ENCODE results near the gene ZNF786. TPM values are rescaled to one million over a fixed set of nuclear protein-coding genes. Genes with fewer than 3 reads are reported as not detected.
"Not testable (repeated sequence)": the region's sequence is repeated elsewhere in the genome, so short reads cannot be mapped to it uniquely, and the experiment has no call there.

ZNF786 gene
- total RNA-seq, 6 donors from 2014 or later = 1.7 to 9.0 (median 7.6) TPM

- Histone ChIP-seq H3K36me3 (peaks cover 0 to 7% (median 0%) of the 10 kb centered on the region in 4 donors), H3K27me3 (no peaks in the 10 kb centered on the region), H3K9me3 (no peaks in the 10 kb centered on the region), H3K4me3 (no peak overlapping the region), H3K4me1 (peaks cover 0 to 4% (median 2%) of the 10 kb centered on the region in 4 donors), H3K27ac (no peak overlapping the region)
- no peak for TF ChIP-seq CTCF (IDR thresholded peaks at IDR 0.05)
- TF ChIP-seq POLR2A (IDR thresholded peaks at IDR 0.05) = no peak
- TF ChIP-seq POLR2AphosphoS5 (IDR thresholded peaks at IDR 0.05) = no peak
- TF ChIP-seq EP300 (IDR thresholded peaks at IDR 0.05) = no peak
- no peak for DNase-seq
- ATAC-seq (ENCODE audit: low FRiP score in 2 of 2) = no peak
These were observed 27.0 kb downstream of the ZNF786 start for GRCh38 chr7:149063476-149063875.

- H3K4me3 ChIP-seq; ATAC-seq (ENCODE audit: low FRiP score in 2 of 2); DNase-seq; H3K36me3 ChIP-seq; H3K27me3 ChIP-seq; H3K4me1 ChIP-seq; H3K9me3 ChIP-seq; H3K27ac ChIP-seq: not testable (repeated sequence)
- 86 to 91% methylated on average over 10 of the region's 10 CpGs for WGBS, 2 donors
These were observed 28.2 kb downstream of the ZNF786 start for GRCh38 chr7:149062217-149062899.

- Histone ChIP-seq H3K4me3 (no peak overlapping the region), H3K4me1 (peaks cover 0 to 4% (median 0%) of the 10 kb centered on the region in 4 donors), H3K27ac (no peak overlapping the region), H3K9me3 (no peaks in the 10 kb centered on the region), H3K27me3 (no peaks in the 10 kb centered on the region), H3K36me3 (no peaks in the 10 kb centered on the region)
- no peak for DNase-seq
- no peak for ATAC-seq (ENCODE audit: low FRiP score in 2 of 2)
- WGBS, 2 donors = 50 to 64% methylated on average over 1 of the region's 1 CpG
- TF ChIP-seq POLR2AphosphoS5 (IDR thresholded peaks at IDR 0.05) = no peak
- no peak for TF ChIP-seq POLR2A (IDR thresholded peaks at IDR 0.05)
- TF ChIP-seq CTCF (IDR thresholded peaks at IDR 0.05) = no peak
- no peak for TF ChIP-seq EP300 (IDR thresholded peaks at IDR 0.05)
These were observed 30.4 kb downstream of the ZNF786 start for GRCh38 chr7:149060156-149060555.

- WGBS, 2 donors = 85 to 87% methylated on average over 8 of the region's 8 CpGs
- no peak overlapping the region for H3K27ac ChIP-seq
- no peaks in the 10 kb centered on the region for H3K9me3 ChIP-seq
- H3K4me3 ChIP-seq = no peak overlapping the region
- no peaks in the 10 kb centered on the region for H3K36me3 ChIP-seq
- ATAC-seq (ENCODE audit: low FRiP score in 2 of 2) (no peak), DNase-seq (no peak)
- H3K4me1 ChIP-seq = no peaks in the 10 kb centered on the region
- H3K27me3 ChIP-seq = no peaks in the 10 kb centered on the region
- TF ChIP-seq POLR2A (IDR thresholded peaks at IDR 0.05) (no peak), EP300 (IDR thresholded peaks at IDR 0.05) (no peak), POLR2AphosphoS5 (IDR thresholded peaks at IDR 0.05) (no peak), CTCF (IDR thresholded peaks at IDR 0.05) (no peak)
These were observed 36.6 kb downstream of the ZNF786 start for GRCh38 chr7:149053885-149054284.

GRCh38 chr7:149053384-149053783, 37.1 kb downstream of the ZNF786 start:
- no peak overlapping the region for H3K27ac ChIP-seq
- TF ChIP-seq POLR2A (IDR thresholded peaks at IDR 0.05) (no peak), CTCF (IDR thresholded peaks at IDR 0.05) (no peak), EP300 (IDR thresholded peaks at IDR 0.05) (no peak), POLR2AphosphoS5 (IDR thresholded peaks at IDR 0.05) (no peak)
- ATAC-seq (ENCODE audit: low FRiP score in 2 of 2) (no peak), DNase-seq (no peak)
- H3K4me1 ChIP-seq = no peaks in the 10 kb centered on the region
- no peaks in the 10 kb centered on the region for H3K36me3 ChIP-seq
- H3K4me3 ChIP-seq = no peak overlapping the region
- 80 to 94% methylated on average over 1 of the region's 1 CpG for WGBS, 2 donors
- no peaks in the 10 kb centered on the region for H3K9me3 ChIP-seq
- no peaks in the 10 kb centered on the region for H3K27me3 ChIP-seq

Measured in upper lobe of left lung (tissue), 6 donors.